ES-I3 (cell line): ENCODE measurements around the gene B4GALNT3.
"Not testable (repeated sequence)": the region's sequence is repeated elsewhere in the genome, so short reads cannot be mapped to it uniquely, and the experiment has no call there.

Source experiments
- H3K36me3 ChIP-seq: 2 replicates; pipeline ENCODE4 v1.6.1; 2013; ENCODE audit warnings: mild to moderate bottlenecking, low read length, control low read depth, moderate library complexity; ENCODE audit not compliant: insufficient read depth
- H3K4me1 ChIP-seq: 2 replicates; pipeline ENCODE4 v1.6.1; 2013; ENCODE audit warnings: mild to moderate bottlenecking, control low read depth, low read length; ENCODE audit not compliant: insufficient read depth
- H3K9ac ChIP-seq: 2 replicates; pipeline ENCODE4 v1.6.1; 2013; ENCODE audit warnings: low read depth, mild to moderate bottlenecking, low read length, moderate library complexity
- H3K9me3 ChIP-seq: 2 replicates; pipeline ENCODE4 v1.6.1; 2013; ENCODE audit warnings: mild to moderate bottlenecking, low read length, moderate library complexity; ENCODE audit not compliant: control insufficient read depth, insufficient read depth

B4GALNT3 gene

DNA sequence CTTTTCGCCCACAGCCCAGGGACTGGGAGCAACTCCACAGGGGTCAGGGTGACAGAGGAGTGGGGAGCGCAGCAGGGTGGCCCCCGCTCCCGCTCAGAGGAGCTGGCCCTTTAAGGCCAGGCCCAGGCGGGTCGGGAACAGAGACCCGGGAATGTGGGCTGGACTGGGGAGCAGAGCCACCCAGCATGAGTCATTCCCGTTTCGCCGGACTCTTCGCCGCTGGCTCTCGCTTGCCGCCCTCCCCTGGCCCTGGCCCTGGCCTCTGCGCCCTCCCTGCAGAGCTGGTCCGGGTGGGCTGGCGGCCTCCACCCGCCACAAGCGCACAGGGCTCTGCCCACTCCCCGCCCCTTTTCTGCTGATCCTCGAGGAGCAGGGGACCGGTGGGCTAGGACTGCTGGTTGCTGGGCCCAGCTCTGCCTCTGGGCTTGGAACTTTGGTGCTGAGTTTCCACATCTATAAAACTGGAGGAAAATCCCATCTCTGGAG, 110.7 kb downstream of the B4GALNT3 start:
- peaks cover 13% of the 10 kb centered on the region; the same call in 1 of the 2 replicates for H3K4me1 ChIP-seq
- no peaks in the 10 kb centered on the region; the same call in 1 of the 2 replicates for H3K9me3 ChIP-seq
- peak overlapping the region; percentile 77 for H3K9ac ChIP-seq
- no peaks in the 10 kb centered on the region for H3K36me3 ChIP-seq

DNA sequence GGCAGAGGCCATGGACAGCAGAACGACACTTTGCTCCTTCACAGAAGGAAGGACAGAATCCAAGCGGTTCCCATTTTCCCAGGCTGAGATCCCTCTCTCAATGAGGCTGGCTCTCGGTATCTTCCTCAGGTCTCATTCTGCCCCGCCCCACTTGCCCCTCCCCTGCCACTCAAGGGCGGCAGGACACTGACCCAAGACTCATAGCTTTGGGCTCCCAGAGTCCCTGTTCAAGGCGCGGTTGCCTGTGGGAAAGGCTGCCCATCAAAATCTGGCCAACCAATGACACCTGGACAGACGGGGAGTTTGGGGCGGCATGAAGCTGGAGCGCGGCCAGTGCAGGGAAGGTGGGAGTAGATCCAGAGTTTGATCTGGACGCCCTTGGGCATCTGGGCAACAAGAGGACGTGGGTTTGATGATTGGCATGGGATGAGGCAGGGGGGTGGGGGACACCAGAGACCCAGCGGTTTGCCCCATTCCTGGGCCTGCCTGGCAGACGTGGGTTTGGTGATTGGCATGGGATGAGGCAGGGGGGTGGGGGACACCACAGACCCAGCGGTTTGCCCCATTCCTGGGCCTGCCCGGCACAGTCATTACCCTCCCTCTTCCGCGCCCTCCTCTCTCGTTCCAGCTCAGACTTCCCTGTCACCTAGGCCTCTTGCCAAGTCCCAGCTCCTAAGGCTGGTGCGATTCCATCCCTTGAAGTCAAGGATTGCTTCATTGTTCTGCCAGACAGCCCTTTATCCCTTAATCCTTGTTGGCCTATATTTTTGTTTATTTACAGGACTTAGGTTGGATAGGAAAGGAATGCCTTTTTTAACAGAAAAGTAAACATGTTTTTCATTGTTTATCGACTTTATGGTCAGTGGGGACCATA, 111.4 kb downstream of the B4GALNT3 start:
- Histone ChIP-seq H3K36me3 (no peaks in the 10 kb centered on the region), H3K9ac (peak overlapping the region; percentile 77), H3K9me3 (no peaks in the 10 kb centered on the region; the same call in 1 of the 2 replicates), H3K4me1 (peaks cover 16% of the 10 kb centered on the region; the same call in 1 of the 2 replicates)

DNA sequence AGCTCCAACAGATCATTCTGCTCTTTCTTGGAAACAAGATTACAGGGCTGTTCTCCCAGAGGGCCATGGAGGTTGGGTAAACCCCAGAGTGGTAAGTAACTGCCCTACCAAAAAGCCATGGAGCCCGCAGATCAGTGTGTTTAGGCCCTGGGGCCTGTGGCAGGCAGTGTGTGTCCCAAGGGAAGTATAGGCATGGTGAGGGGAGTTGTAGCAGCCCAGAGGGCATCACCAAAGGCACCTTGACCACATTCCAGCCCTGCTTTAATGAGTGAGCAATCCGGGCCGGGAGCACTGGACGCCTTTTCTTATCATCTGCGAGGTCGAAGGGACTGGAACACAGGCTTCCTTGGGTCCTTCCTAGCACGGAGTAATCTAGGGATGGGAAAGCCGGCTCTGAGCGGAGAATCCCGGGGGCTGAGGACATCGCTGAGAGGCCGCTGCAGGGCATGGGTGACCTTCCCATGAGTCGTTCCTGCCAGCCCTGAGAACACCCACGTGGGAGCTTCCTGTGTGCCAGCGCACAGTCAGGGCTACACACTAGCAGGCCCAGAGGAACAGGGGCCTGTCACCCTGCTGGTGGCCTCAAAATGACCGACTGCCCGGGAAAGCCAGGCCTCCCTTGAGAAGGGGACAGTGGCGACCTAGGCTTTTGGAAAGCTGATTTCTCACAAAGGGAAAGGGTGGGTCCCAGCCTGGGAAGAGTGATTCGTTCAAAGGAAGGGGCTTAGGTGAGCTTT, 112.2 kb downstream of the B4GALNT3 start:
- H3K9me3 ChIP-seq: no peaks in the 10 kb centered on the region; the same call in 1 of the 2 replicates
- H3K36me3 ChIP-seq: no peaks in the 10 kb centered on the region
- no peak overlapping the region for H3K9ac ChIP-seq
- H3K4me1 ChIP-seq: peaks cover 16% of the 10 kb centered on the region; the same call in 1 of the 2 replicates

DNA sequence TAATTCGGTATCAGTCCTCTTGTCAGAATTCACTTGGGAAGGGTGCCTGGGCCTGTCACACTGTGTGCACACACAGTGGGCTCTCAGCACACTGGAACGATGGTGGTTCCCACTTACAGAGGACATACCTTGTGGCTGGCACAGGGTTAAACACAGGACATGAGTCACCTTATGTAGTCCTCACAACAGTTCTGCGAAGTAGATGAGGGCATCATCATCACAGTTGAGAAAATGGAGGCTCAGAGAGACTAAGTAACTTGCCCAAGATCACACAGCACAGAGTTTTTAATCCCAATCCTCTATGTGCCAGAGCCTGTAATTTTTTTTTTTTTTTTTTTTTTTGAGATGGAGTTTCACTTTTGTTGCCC, 112.8 kb downstream of the B4GALNT3 start:
- H3K36me3 ChIP-seq: no peaks in the 10 kb centered on the region
- H3K9me3 ChIP-seq: no peaks in the 10 kb centered on the region; the same call in 1 of the 2 replicates
- H3K4me1 ChIP-seq: peaks cover 16% of the 10 kb centered on the region; the same call in 1 of the 2 replicates
- H3K9ac ChIP-seq: no peak overlapping the region

DNA sequence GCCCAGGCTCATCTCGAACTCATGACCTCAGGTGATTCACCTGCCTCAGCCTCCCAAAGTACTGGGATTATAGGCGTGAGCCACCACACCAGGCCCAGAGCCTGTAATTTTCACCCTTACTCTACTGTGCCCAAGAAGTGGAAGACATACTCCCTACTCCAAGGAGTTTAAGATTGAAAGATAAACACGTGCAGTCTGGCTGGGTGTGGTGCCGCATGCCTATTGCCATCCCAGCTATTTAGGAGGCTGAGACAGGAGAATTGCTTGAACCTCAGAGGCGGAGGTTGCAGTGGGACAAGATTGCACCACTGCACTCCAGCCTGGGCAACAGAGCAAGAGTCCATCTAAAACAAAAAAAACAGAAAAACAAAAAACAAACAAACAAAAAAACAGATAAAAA, 113.5 kb downstream of the B4GALNT3 start:
- Histone ChIP-seq H3K36me3 (no peaks in the 10 kb centered on the region), H3K9ac (no peak overlapping the region), H3K9me3 (no peaks in the 10 kb centered on the region; the same call in 1 of the 2 replicates), H3K4me1 (peaks cover 16% of the 10 kb centered on the region; the same call in 1 of the 2 replicates)

DNA sequence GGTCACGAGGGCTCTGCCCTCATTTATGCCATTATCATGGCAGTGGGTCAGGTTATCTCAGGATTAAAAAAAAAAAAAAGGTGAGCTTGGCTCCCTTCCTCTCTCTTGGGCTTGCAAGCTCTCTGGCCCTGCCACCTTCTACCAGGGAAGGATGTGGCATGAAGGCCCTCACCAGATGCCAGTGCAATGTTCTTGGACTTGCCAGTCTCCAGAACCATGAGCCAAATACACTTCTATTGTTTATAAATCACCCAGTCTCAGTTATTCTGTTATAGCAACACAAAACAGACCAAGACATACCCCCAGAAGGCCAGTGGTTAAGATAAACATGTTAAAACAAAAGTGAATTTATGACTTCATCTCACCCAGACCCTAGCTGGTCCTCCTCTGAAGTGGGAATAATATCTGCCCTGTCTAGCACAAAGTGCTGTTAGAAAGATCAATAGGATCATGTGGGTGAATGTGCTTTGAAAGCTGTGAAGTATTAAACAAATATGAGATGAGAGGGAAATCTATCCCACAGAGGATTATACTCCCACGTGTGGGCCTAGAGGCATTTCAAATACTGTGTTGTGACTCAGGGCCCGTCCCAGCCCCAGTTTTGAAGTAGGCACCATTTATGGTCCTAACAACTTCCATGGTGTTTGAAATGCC, 114.9 kb downstream of the B4GALNT3 start:
- H3K4me1 ChIP-seq: peaks cover 21% of the 10 kb centered on the region; the same call in 1 of the 2 replicates
- no peaks in the 10 kb centered on the region; the same call in 1 of the 2 replicates for H3K9me3 ChIP-seq
- H3K9ac ChIP-seq: no peak overlapping the region

DNA sequence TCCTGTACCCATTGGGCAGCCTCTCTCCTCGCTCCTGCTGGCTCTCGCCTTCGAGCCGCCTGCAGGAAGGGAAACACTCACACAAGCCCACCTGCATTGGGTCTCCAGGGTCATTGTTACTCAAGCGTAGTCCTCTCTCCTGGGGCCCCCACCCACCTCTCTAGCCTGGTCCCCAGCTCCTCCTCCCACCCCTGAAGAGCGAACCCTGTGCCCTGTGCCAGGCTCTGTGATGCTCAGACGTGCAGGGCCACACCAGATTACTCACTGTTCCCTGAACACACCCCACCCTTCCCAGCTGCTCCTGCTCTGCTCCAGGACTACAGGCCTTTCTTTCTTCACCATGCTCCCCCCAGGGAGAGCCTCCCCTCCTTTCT, 115.4 kb downstream of the B4GALNT3 start:
- Histone ChIP-seq H3K9me3 (no peaks in the 10 kb centered on the region; the same call in 1 of the 2 replicates), H3K9ac (no peak overlapping the region), H3K36me3 (no peaks in the 10 kb centered on the region), H3K4me1 (peaks cover 23% of the 10 kb centered on the region; the same call in 1 of the 2 replicates)

More for the DNA sequence above, 114.9 kb downstream of the B4GALNT3 start:
- H3K36me3 ChIP-seq: no peaks in the 10 kb centered on the region

DNA sequence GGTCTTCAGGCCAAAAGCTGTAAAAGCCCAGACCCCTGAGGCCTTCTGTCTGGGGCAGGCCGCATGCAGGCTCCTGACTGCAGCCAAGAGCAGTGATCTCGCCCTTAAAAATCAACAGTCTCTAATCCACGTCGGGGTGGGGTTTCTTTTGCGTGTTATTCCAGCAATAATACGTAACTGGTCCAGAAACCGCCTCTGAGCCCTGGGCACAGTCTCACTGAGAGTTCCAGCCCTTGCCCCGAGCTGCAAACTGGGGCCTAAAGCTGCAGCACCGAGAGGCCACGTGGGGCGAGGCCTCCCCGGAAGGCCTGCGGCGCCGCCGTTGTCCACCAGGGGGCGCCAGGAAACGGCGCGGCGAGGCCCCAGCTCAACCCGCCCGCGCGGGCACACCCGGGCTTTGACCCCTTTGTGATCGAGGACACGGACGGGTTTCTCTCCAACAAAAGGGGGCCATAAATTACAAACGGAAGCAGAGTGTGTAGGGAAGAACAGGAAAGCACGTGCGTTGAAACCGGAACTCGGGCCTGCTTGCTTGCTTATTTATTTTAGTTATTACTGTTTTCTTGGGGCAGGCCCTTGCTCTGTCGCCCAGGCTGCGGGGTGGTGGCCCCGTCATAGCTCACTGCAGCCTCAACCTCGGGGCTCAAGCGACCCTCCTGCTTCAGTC, 116.3 kb downstream of the B4GALNT3 start:
- Histone ChIP-seq H3K9ac (no peak overlapping the region; the same call in 1 of the 2 replicates), H3K9me3 (no peaks in the 10 kb centered on the region; the same call in 1 of the 2 replicates), H3K4me1 (peaks cover 22% of the 10 kb centered on the region; the same call in 1 of the 2 replicates), H3K36me3 (no peaks in the 10 kb centered on the region)

DNA sequence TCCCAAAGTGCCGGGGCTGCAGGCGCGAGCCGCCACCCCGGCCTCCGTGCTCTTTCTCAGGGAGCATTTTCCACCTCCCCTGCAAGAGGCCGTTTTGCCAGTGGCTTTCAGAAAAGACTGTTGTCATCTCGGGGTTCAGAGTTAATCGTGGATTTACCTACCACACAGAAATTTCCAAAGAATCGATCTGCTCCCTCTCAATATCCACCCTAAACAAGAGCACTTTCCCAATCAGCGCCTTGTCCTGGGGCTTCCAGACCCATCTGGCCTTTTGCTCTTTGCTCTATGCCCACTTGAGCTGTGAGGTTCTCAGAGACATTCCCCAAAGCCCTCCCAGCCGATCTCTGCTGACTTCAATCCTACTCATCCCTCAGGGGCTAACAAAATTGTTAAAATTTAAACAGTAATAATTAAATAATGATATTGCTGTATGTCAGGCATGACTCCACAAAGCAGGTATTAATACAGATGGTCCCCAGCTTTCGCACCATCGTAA, 116.9 kb downstream of the B4GALNT3 start:
- H3K36me3 ChIP-seq: no peaks in the 10 kb centered on the region
- H3K9ac ChIP-seq: no peak overlapping the region
- H3K9me3 ChIP-seq: no peaks in the 10 kb centered on the region; the same call in 1 of the 2 replicates
- H3K4me1 ChIP-seq: peaks cover 16% of the 10 kb centered on the region; the same call in 1 of the 2 replicates

DNA sequence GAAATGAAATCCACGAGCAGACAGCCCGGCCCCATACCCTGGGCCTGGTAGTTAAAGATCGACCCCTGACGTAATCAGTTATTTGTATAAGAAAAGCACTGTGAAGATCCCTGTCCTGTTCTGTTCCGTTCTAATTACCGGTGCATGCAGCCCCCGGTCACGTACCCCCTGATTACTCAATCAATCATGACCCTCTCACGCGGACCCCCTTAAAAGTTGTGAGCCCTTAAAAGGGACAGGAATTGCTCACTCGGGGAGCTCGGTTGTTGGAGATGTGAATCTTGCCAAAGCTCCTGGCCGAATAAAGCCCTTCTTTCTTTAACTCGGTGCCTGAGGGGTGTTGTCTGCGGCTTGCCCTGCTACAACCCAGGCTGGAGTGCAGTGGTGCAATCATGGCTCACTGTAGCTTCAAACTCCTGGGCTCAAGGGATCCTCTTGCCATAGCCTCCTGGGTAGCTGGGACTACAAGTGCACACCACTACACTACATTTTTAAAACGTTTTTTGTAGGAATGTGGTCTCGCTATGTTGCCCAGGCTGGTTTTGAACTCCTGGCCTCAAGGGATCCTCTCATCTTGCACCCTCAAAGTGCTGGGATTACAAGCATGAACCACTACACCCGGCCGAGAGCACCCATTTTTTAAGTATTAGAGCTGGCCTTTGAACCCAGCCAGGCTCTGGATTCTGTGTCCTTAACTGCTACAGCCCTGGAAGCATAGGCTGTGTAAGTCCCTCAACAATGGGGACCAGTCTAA, 118.4 kb downstream of the B4GALNT3 start:
- H3K36me3 ChIP-seq, H3K9me3 ChIP-seq, H3K9ac ChIP-seq: not testable (repeated sequence)
- H3K4me1 ChIP-seq: peaks cover 10% of the 10 kb centered on the region; the same call in 1 of the 2 replicates

DNA sequence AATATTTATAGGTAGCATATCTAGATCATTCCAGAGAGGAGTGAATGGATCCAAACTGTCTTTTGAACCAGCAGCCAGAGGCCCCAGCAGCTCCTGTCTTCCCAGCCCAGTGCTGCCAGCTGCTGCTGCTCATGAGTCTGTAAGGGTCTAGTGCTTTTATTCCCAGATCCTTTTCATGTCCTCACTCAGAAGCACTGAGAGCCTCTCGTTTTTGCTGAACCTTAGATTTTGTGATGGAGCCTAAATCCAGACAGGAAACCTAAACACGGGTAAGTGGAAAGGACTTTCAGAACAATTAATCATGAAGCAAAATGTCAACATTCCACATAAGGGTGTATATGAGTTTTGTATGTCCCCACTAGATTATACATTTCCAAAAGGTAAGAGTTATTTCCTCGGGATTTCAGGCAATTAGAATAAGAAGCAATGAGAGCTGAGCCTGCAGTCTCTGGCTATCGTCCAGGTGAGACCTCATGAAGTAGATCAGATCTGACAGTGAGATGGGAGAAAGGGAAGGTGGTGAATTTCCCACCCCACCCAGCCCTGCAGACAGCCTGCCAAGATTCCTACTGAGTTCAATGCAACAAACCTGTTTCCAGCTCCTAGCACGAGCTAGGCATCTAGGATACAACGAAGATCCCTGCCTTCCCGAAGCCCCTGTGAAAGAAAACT, 119.1 kb downstream of the B4GALNT3 start:
- H3K4me1 ChIP-seq: peaks cover 10% of the 10 kb centered on the region; the same call in 1 of the 2 replicates
- no peak overlapping the region for H3K9ac ChIP-seq
- H3K36me3 ChIP-seq: no peaks in the 10 kb centered on the region
- H3K9me3 ChIP-seq: no peaks in the 10 kb centered on the region; the same call in 1 of the 2 replicates

DNA sequence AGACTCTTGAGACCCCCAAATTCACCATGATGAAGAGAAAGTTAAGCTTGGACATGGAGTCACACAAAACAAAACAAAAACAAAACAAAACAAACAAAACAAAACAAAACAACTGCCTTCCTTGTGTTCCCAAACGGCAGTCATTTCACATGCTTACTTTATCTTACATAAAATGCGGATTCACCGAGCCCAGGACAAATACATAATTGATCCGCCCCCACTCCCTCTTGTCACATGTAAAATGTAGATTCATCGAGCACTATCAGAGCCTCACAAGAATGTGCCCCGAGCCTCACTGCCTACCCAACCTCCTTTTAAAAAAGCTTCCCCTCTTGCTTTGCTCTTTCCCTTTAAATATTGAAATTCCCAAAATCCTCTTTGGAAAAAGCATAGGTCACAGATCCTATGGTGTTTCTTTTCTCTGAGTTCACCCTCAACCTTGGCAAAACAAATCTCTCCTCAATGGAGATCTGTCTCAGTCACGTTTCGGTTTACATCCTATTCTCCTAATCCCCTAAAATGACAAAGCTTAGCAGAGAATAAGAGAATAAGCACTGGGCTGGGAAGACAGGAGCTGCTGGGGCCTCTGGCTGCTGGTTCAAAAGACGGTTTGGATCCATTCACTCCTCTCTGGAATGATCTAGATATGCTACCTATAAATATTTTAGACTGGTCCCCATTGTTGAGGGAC, 119.8 kb downstream of the B4GALNT3 start:
- H3K9me3 ChIP-seq: no peaks in the 10 kb centered on the region; the same call in 1 of the 2 replicates
- H3K9ac ChIP-seq: no peak overlapping the region
- peaks cover 10% of the 10 kb centered on the region; the same call in 1 of the 2 replicates for H3K4me1 ChIP-seq
- H3K36me3 ChIP-seq: no peaks in the 10 kb centered on the region
